Medulla oblongata (tissue), 1 donor: ENCODE results near the gene ITGB4.

Source experiments
- DNase-seq: peaks from one replicate; pipeline ENCODE4 v3.0.0-alpha.2; 2015; ENCODE audit errors: extremely low spot score

ITGB4 gene

DNA sequence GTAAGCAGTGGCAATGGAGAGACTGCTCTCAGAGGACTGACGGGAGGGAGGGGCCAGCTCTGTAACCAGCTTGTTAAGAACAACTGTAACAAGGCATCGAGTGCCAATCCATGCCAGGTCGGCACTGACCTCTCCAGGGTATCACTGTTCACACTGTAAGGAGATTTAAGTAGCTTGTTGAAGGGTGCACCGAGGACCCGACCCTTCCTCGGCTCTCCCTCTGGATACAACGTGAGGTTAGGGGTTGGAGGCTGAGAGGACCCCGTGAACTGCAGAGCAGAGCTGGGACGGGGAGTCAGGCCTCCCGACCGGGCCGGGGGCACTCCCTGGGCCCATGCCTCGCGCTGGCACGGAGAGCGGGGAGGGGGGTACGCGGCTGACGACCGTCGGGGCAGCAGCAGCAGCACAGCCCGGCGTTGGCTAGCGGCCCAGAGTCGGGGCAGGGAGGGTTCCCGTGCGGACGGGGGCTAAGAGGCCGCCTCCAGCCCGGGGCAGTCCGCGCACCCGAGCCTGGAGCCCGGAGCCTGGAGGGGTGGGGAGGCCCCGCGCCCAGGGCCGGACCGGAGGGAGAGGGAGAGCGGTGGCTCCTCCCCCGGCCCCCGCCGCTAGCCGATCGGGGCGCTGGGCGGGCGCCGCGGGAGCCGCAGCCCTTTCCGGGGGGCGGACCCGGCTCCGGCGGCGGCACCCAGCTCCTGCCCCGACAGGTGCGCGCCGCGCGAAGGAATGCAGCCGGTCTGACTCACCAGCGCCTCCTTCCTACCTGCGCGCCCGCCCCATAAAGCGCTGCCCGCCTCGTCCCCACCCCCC lies at the start of gene ITGB4:
Gene ITGB4 (plus strand): TSS at position 804 of the 807 bp plus-strand sequence. CDS start 3,245 bp downstream, outside the sequence.
- DNase-seq, result peak; percentile 57

- DNase-seq, result no peak
These were observed 49.2 kb upstream of the ITGB4 start for GRCh38 chr17:75672011-75672410.

DNA sequence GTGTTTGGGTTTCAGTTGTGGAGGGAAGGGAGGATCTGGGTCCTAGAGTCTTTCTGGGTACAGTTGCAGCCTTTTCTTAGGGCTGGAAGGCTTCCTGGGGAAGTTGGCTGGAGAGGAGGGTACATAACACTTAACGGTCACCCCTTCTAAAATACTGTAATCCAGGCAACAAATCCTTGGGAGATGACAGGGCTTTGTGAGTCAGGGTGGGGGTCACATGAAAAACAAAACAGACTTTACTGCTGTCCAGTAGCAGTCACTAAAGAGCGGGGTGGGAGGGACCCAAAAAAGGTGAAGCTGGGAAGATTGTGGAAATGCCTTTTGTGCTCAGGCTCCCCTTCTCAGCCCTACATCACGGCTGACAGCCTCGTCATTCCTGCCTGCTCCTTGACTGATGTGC lies 47.8 kb upstream of the ITGB4 start:
- no peak for DNase-seq

- no peak for DNase-seq
These were observed 44.8 kb upstream of the ITGB4 start for GRCh38 chr17:75676461-75676860.

DNA sequence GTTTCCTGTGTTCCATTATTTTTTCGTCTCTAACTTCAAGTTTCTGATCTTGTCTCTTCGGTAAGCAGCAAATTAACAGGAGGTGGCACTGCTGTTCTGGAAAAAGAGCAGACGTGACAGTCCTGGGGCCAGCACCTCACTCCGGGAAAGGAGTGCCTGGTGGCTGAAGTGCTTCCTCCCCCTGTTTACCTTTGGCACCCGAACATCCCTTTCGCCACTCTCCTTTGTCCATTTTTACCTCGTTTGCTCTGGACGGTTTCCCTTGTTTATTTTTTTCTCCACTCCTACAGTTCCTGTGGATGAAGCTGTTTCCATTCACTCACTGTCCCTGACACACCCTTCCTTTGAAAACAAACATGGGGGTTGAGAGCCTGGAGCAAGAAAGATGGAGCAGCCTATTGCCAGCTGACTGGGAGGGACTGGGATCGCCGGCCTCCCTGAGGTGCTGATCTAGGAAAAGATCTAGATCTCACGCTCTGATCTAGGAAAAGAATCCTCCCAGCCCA lies 41.5 kb upstream of the ITGB4 start:
- DNase-seq, result peak; percentile 54

DNA sequence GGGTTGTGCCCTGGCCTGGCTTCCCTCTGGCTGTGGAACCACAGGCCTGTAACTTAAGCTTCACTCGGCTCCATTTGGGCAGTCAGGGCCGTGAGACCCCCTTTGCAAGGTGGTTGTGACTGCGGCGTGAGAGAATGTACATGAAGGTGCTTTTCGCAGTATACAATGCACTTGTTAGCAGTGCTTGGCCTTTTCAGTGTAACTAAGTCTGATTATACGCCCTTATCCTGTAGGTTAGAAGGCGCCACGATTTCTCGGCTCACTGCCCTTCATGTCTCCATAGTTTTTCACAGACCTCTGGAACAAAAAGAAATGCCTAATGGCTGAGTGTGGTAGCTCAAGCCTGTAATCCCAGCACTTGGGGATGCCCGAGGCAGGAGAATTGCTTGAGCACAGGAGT lies 40.8 kb upstream of the ITGB4 start:
- DNase-seq, result no peak

DNA sequence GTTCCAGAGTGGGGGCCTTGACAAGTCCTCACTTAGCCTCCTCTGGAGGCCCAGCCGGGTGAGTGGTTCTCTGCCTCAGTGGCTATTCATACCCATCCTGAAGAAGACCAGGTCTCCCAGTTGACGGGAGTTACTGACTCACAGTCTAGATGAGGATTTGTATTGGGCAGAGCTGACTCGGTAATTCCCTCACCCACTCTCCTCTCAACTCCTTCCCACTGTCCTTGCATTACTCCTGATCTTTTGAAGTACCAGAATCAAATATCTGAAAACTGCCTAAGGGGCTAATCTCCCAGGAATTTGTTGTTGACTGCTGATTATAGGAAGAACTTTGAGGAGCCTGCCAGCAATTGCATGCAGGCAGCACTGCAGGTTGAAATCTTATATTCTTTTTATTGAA lies 40.0 kb upstream of the ITGB4 start:
- no peak for DNase-seq

DNA sequence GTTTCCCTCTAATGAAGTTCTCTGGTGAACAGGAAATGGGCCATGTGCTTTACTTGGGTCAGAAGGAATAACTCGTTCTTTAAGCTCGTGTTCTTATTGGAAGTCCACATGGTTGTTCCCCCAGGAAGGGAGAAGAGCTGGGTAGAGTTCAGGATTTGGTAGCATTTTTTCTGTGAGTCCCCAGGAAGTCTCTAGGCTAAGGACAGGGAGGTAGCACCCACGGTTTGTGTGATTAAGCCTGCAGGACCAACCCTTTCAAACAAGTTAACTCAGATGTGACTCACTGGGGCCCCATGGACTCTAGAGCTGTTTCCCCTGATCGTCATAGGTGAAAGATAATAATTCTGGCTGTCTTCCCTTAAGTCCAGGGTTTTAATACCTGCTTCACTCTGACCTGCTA lies 37.7 kb upstream of the ITGB4 start:
- no peak for DNase-seq

GRCh38 chr17:75684249-75684648 lies 37.0 kb upstream of the ITGB4 start:
- no peak for DNase-seq

DNA sequence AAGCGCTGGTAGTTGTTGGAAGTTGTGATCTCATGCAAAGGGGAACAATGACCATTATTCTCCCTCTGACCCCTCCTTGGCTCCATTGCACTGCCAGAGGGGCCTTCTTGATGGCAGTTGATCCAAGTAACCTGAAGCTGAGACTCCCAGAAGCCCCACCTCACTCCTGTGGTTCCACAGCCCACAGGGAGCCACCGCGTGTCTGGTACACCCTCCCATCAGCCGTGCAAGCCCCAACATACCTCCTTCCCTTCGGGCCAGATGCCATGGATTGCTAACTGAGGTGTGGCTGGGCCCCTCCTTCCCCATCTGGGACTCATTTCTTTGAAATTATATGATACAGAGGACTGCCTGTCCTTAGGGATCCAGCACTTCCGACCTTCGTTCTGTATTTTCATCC lies 36.3 kb upstream of the ITGB4 start:
- DNase-seq, result no peak

GRCh38 chr17:75685499-75685898 lies 35.8 kb upstream of the ITGB4 start:
- DNase-seq, result no peak

DNA sequence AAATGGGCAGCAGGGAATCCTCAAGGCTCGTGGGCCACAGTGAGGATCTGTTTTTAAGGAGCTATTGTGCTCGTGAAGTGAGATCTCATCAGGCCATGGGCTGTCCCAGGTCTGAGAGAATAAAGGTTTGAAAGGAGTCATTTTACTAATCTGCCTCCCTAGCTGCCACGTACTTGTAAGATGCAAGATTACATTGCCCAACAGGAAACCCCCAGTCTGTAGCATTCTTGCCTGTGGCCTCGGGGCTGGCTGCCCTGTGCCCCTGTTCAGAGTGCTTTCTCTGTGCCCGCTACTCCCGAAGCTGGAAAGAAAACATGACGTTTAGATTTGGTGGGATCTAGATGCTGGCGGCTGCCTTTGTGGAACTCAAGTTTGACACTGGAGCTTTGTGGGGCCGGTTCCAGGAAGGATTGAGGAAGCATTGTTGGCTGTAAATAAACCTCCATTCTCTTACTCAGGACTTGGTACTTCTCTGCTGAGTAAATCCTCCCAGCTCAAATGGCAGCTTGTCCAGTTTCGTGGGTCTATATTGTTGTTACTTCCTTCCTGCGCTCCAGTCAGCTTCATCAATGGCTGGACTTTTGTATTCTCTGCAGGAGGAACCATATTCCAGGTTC lies 32.9 kb upstream of the ITGB4 start:
- peak; percentile 47 for DNase-seq

GRCh38 chr17:75689441-75689873 lies 31.8 kb upstream of the ITGB4 start:
- no peak for DNase-seq

- no peak for DNase-seq
These were observed 29.9 kb upstream of the ITGB4 start for GRCh38 chr17:75691371-75691791.

DNA sequence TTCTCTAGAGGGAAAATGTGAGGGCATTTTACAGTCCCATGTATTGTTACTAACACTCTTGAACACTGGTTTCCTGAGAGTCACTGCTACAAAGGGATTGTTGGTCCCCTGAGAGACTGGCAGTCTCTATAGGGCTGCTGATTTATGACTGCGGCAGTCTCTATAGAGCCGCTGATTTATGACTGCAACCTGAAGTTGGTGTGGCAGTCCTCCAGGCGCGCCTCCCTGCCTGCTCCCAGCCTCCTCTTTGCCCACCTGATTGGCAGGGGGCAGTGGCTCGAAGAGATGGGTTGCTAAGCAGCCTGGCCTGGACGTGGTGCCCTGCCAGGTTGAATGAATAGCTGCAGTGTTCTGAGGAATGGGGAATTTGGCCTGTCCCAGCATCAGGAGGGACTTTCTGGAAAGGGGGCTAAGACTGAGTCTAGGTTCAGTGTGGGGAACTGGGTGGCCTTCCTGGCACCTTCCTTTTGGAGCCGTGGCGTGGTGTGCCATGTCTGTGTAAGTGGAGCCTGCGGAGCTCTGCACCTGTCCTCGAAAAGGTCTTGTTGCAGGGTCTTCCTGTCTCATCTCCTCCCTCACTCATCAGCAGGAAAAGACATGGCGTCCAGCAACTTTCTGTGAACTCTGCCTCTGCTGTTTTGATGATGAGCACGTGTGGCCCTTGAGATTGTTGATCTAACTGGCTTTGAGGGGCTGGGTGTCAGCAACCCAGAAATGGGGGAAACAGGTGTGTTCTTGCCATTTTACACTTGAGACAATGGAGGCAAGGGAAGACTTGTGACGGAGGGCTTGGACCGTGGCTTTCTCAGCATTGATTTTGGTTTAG lies 29.2 kb upstream of the ITGB4 start:
- peak; percentile 93 for DNase-seq

GRCh38 chr17:75692976-75693375 lies 28.3 kb upstream of the ITGB4 start:
- DNase-seq, result no peak

- peak; percentile 96 for DNase-seq
These were observed 27.5 kb upstream of the ITGB4 start for GRCh38 chr17:75693500-75694481.

DNA sequence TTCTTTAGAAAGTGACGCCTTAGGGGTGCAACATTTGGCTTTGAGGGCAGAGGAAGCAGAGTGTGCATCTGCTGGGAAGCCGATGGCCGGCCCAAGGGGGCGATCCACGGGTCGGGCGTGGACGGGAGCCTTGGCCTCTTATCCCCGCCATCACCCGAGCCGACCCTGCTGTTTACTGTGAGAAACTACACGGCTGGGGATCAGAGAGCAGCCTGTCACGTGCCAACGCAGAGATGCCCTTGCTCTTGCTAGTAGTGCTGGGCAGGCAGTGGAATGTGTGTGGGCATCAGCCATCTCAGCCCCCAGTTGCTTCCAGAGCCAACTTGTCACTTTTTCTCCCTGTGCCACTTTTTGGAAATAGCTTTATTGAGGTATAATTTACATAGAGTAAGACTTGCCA lies 26.7 kb upstream of the ITGB4 start:
- no peak for DNase-seq

DNA sequence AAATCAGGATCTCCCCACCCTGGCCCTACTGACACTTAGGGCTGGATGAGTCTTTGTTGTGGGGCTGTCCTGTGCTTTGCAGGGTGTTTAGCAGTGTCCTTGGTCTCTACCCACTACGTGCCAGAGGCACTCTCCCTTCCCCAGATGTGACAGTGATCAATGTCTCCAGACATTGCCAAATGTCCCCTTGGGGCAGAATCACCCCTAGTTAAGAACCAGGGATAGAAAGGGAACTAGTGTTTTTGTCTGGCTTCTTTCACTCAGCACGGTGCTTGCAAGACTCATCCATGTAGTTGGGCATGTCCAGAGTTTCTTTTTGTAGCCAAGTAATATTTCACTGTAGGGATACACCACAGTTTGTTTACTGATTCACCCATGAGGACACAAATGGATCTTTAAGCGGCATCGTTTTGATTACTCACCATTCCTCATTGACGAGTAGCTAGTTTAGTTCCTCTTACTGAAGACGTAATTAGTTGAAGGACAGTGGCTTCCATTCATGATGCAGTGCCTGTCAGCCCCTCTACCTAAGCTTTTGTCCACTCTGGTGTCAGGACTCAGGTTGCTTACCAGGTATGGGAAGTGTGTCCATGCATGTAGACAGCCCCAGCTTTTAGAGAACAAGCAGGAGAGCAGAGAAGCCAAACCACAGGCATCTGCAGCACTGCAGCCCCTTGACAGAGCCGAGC lies 26.0 kb upstream of the ITGB4 start:
- no peak for DNase-seq

- peak; percentile 72 for DNase-seq
These were observed 25.4 kb upstream of the ITGB4 start for GRCh38 chr17:75695830-75696271.
